ENCODE measurements around the gene NAPA. TPM values are rescaled to one million over a fixed set of nuclear protein-coding genes. Genes with fewer than 3 reads are reported as not detected.
A peak's percentile ranks its signal among the peaks of the same experiment; 100 is the strongest.

Gene NAPA
- total and polyA plus RNA-seq, 10 donors, result 51.3 to 171 (median 89.8) TPM

DNA sequence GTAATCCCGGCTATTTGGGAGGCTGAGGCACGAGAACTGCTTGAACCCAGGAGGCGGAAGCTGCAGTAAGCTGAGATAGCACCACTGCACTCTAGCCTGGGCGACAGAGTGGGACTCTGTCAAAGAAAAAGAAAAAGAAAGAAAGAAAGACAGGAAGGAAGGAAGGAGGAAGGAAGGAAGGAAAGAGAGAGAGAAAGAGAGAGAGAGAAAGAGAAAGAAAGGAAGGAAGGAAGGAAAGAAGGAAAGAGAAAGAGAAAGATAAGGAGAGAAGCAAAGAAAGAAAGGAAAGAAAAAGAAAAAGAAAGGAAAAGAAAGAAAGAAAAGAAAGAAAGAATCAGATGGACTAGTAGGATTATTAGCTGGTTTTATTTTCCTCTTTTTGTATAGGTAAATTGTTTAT lies 35.3 kb upstream of the NAPA start:
- intact Hi-C loops (cut with DNase I; ENCODE audit: low total_unique reads), result no loop called here
- no peaks in the 10 kb centered on the region for H3K9me3 ChIP-seq
- no peak overlapping the region for H3K27ac ChIP-seq
- WGBS, 5 donors, result 84 to 93% (median 88%) methylated on average over 4 of the region's 4 CpGs
- no peak overlapping the region for H3K4me3 ChIP-seq
- TF ChIP-seq POLR2A (IDR thresholded peaks at IDR 0.05), result no peak
- TF ChIP-seq, protein P1, sequence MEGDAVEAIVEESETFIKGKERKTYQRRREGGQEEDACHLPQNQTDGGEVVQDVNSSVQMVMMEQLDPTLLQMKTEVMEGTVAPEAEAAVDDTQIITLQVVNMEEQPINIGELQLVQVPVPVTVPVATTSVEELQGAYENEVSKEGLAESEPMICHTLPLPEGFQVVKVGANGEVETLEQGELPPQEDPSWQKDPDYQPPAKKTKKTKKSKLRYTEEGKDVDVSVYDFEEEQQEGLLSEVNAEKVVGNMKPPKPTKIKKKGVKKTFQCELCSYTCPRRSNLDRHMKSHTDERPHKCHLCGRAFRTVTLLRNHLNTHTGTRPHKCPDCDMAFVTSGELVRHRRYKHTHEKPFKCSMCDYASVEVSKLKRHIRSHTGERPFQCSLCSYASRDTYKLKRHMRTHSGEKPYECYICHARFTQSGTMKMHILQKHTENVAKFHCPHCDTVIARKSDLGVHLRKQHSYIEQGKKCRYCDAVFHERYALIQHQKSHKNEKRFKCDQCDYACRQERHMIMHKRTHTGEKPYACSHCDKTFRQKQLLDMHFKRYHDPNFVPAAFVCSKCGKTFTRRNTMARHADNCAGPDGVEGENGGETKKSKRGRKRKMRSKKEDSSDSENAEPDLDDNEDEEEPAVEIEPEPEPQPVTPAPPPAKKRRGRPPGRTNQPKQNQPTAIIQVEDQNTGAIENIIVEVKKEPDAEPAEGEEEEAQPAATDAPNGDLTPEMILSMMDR (IDR thresholded peaks at IDR 0.05 in 8 of 11, conservative IDR thresholded peaks at IDR 0.05 in 3 of 11), result no peak
- no peak for TF ChIP-seq POLR2AphosphoS5 (IDR thresholded peaks at IDR 0.05)
- H3K27me3 ChIP-seq (replicated peaks in 1 of 7), result peaks cover 0 to 47% (median 15%) of the 10 kb centered on the region in 7 donors
- no peaks in the 10 kb centered on the region for H3K36me3 ChIP-seq
- peaks cover 0 to 7% (median 3%) of the 10 kb centered on the region in 6 donors for H3K4me1 ChIP-seq
- DNase-seq, result no peak

DNA sequence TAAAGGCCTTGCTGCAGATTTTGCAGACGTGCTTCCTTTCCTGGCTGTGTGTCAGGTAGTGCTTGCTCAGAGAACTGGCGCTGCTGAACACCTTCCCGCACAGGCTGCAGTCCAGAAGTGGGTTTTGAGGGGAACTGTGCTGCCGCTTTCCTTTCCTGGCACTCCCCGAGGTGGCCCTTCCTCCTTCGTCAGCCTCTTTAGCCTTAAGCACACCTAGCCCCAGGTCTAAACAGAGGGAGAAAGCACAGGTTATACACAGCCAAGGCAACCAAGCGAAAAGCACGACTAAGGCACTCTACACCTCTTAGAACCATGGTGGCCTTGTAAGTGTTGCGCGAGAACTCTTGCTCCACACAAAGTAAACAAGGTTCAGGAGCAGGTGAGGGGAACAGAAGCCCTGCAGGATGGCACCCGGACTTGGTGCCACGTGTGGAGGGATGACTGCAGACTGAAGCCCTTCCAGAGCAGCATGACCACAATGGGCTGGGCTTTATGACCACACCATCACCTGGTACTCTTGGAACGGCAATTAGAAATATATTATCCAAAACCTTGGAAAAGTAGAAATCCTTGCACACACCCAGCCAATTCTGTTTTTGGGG lies 34.5 kb upstream of the NAPA start:
- no peak overlapping the region for H3K27ac ChIP-seq

GRCh38 chr19:47547199-47547598 lies 32.3 kb upstream of the NAPA start:
- Histone ChIP-seq H3K36me3 (no peaks in the 10 kb centered on the region), H3K4me3 (no peak overlapping the region), H3K27me3 (replicated peaks in 1 of 7) (peaks cover 0 to 65% (median 28%) of the 10 kb centered on the region in 7 donors), H3K9me3 (no peaks in the 10 kb centered on the region), H3K27ac (no peak overlapping the region), H3K4me1 (peaks cover 0 to 15% (median 6%) of the 10 kb centered on the region in 6 donors)
- 78 to 83% (median 81%) methylated on average over 2 of the region's 2 CpGs for WGBS, 5 donors
- DNase-seq, result peak; percentile 6
- intact Hi-C loops (cut with DNase I; ENCODE audit: low total_unique reads), result loop anchor here (10.0 kb wide), 1 partner anchor 158 kb away; no protein-coding TSS in a partner anchor
- TF ChIP-seq, protein P1 (IDR thresholded peaks at IDR 0.05 in 8 of 11, conservative IDR thresholded peaks at IDR 0.05 in 3 of 11), result no peak
- TF ChIP-seq POLR2AphosphoS5 (IDR thresholded peaks at IDR 0.05), result no peak
- no peak for TF ChIP-seq POLR2A (IDR thresholded peaks at IDR 0.05)

More for the DNA sequence above, 34.5 kb upstream of the NAPA start:
- peaks cover 0 to 55% (median 23%) of the 10 kb centered on the region in 7 donors for H3K27me3 ChIP-seq (replicated peaks in 1 of 7)
- H3K9me3 ChIP-seq, result no peaks in the 10 kb centered on the region
- TF ChIP-seq, protein P1 (IDR thresholded peaks at IDR 0.05 in 8 of 11, conservative IDR thresholded peaks at IDR 0.05 in 3 of 11), result no peak
- TF ChIP-seq POLR2A (IDR thresholded peaks at IDR 0.05) (no peak), POLR2AphosphoS5 (IDR thresholded peaks at IDR 0.05) (no peak)
- WGBS, 5 donors, result 79 to 83% (median 82%) methylated on average over 13 of the region's 13 CpGs
- H3K4me1 ChIP-seq, result peaks cover 0 to 13% (median 6%) of the 10 kb centered on the region in 6 donors
- DNase-seq, result peak; percentile 44
- H3K36me3 ChIP-seq, result no peaks in the 10 kb centered on the region
- intact Hi-C loops (cut with DNase I; ENCODE audit: low total_unique reads), result loop anchor here (10.0 kb wide), 1 partner anchor 155 kb away; no protein-coding TSS in a partner anchor
- H3K4me3 ChIP-seq, result no peak overlapping the region

Data from spleen (tissue), 11 donors.